Endodermal cell (in vitro differentiated cells): ENCODE measurements around the gene STK25. TPM values are rescaled to one million over a fixed set of nuclear protein-coding genes. Genes with fewer than 3 reads are reported as not detected.
"Not testable (repeated sequence)": the region's sequence is repeated elsewhere in the genome, so short reads cannot be mapped to it uniquely, and the experiment has no call there.

Source experiments
- DNase-seq: peaks from one replicate; pipeline ENCODE4 v3.0.0-alpha.2; 2017
- H3K27ac ChIP-seq: 2 replicates; pipeline ENCODE4 v1.5.1; 2013; ENCODE audit warnings: mild to moderate bottlenecking, low read depth, low read length, moderate library complexity
- H3K27me3 ChIP-seq: 2 replicates; pipeline ENCODE4 v1.6.1; 2013; ENCODE audit warnings: mild to moderate bottlenecking, low read length, moderate library complexity; ENCODE audit not compliant: insufficient read depth, control insufficient read depth, poor library complexity, severe bottlenecking
- H3K36me3 ChIP-seq: 2 replicates; pipeline ENCODE4 v1.7.0; 2013; ENCODE audit warnings: mild to moderate bottlenecking, low read length, moderate library complexity; ENCODE audit not compliant: control insufficient read depth, insufficient read depth
- H3K4me1 ChIP-seq: one replicate; pipeline ENCODE4 v1.7.0; 2013; ENCODE audit warnings: low read length; ENCODE audit not compliant: control insufficient read depth, insufficient read depth
- H3K4me3 ChIP-seq: 2 replicates; pipeline ENCODE4 v1.5.1; 2013; ENCODE audit warnings: mild to moderate bottlenecking, low read length, moderate library complexity
- H3K9ac ChIP-seq: 2 replicates; pipeline ENCODE4 v1.6.1; 2013; ENCODE audit warnings: mild to moderate bottlenecking, low read length, moderate library complexity; ENCODE audit not compliant: poor library complexity, severe bottlenecking; ENCODE audit errors: extremely low read depth
- H3K9me3 ChIP-seq: 2 replicates; pipeline ENCODE4 v1.6.1; 2013; ENCODE audit warnings: mild to moderate bottlenecking, low read length, moderate library complexity; ENCODE audit not compliant: control insufficient read depth
- H3K27ac Mint-ChIP-seq: 2 replicates; pipeline ENCODE4 v1.8.0; 2020; ENCODE audit warnings: mixed read lengths
- H3K27me3 Mint-ChIP-seq: 2 replicates; pipeline ENCODE4 v1.8.0; 2021; ENCODE audit warnings: mild to moderate bottlenecking, mixed read lengths; ENCODE audit not compliant: insufficient read depth
- H3K36me3 Mint-ChIP-seq: 2 replicates; pipeline ENCODE4 v1.8.0; 2020; ENCODE audit warnings: low read depth, mixed read lengths
- H3K4me1 Mint-ChIP-seq: 2 replicates; pipeline ENCODE4 v1.8.0; 2020; ENCODE audit warnings: mixed read lengths
- H3K4me3 Mint-ChIP-seq: 2 replicates; pipeline ENCODE4 v1.8.0; 2020; ENCODE audit warnings: mild to moderate bottlenecking, moderate library complexity, mixed read lengths
- H3K9me3 Mint-ChIP-seq: 2 replicates; pipeline ENCODE4 v1.8.0; 2020; ENCODE audit warnings: mild to moderate bottlenecking, mixed read lengths
- CTCF ChIP-seq: fragments of 200-600 bp; sonication (generic); conservative IDR thresholded peaks from 2 replicates; pipeline ENCODE4 v1.5.0; 2021; ENCODE audit warnings: antibody characterized with exemption, mild to moderate bottlenecking
- WGBS, 2 experiments: methylation state at CpG; one replicate each; pipeline versions ENCODE4 v1.1.5 to v1.1.7; 2013; ENCODE audit warnings: missing lambda C conversion rate in 2 of 2, mixed read lengths in 1 of 2; ENCODE audit not compliant: insufficient coverage in 1 of 2, insufficient read length in 1 of 2; 5-methylcytosine and 5-hydroxymethylcytosine counted together
- total RNA-seq, 2 donors: library from RNA; stranded (reverse); fragmentation: NEBNext Ultra II Directional in 1 of 2; extraction: Animal tissue kit (Norgen Biotek cat#: 25700) in 1 of 2; gene quantifications; 2 replicates in 1 of 2; 3 replicates in 1 of 2; pipeline ENCODE4 v1.2.1, GENCODE V29; 2021

STK25 gene
- total RNA-seq, 2 donors from 2014 or later = 226 to 252 TPM

DNA sequence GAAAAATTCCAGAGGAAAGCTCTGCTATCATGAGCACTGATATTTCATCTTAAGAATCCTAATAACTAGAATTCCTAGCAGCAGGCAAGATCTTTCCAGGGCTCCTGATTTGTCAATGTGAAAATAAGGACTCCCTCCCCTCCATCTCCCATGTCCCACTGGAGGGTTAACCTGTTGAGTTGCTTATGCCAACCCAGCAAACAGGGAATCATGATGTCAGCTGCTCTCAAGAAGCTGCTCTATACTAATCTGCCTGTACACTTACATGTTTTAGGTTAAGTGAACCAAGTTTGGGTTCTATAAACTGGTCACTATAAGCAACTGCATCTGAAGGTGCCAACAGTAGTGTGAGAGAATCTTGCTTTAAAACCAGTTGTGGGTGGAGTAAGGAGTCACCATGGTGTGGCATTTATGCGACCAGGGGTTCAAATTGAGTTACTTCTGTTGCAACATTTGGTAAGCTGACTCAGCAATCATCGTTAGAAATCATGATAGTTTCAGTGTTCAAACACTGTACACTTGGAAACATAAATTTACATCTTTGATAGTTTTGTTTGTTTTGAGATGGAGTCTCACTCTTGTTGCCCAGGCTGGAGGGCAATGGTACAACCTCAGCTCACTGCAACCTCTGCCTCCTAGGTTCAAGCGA, 53.4 kb downstream of the STK25 start:
- Mint-ChIP-seq H3K36me3 (peaks cover 1% of the 10 kb centered on the region), H3K4me1 (no peaks in the 10 kb centered on the region), H3K9me3 (no peaks in the 10 kb centered on the region), H3K4me3 (no peak overlapping the region), H3K27me3 (no peaks in the 10 kb centered on the region), H3K27ac (no peak overlapping the region)
- Histone ChIP-seq H3K9me3 (no peaks in the 10 kb centered on the region), H3K4me1 (no peaks in the 10 kb centered on the region), H3K27ac (no peak overlapping the region), H3K36me3 (no peaks in the 10 kb centered on the region), H3K4me3 (no peak overlapping the region), H3K9ac (no peak overlapping the region), H3K27me3 (no peaks in the 10 kb centered on the region)
- 88% methylated on average over 3 of the region's 3 CpGs; no CpG with 5 or more reads in 1 of the 2 experiments for WGBS, 2 experiments
- TF ChIP-seq CTCF = no peak
- no peak for DNase-seq

DNA sequence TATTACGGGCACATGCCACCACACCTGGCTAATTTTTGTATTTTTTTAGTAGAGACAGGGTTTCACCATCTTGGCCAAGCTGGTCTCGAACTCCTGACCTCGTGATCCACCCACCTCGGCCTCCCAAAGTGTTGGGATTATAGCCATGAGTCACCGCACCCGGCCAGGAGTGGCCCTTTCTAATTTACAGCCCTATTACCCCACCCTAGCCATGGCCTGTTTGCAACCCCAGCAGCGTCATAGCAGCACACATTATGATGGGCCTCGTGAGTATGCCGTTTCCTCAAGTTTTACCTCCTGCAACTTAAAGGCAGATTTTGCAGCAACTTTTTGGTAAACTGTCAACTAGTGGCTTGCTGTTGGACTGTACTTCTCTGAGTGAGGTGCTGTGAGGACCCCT, 54.5 kb downstream of the STK25 start:
- H3K9me3 Mint-ChIP-seq, H3K27ac ChIP-seq, H3K9ac ChIP-seq, H3K4me3 ChIP-seq, H3K27me3 Mint-ChIP-seq, H3K27me3 ChIP-seq, H3K4me3 Mint-ChIP-seq, H3K9me3 ChIP-seq, H3K27ac Mint-ChIP-seq, H3K36me3 Mint-ChIP-seq, H3K4me1 Mint-ChIP-seq, H3K36me3 ChIP-seq, DNase-seq, H3K4me1 ChIP-seq: not testable (repeated sequence)
- WGBS, 2 experiments = 93 to 100% methylated on average over 4 to 9 of the region's 9 CpGs

DNA sequence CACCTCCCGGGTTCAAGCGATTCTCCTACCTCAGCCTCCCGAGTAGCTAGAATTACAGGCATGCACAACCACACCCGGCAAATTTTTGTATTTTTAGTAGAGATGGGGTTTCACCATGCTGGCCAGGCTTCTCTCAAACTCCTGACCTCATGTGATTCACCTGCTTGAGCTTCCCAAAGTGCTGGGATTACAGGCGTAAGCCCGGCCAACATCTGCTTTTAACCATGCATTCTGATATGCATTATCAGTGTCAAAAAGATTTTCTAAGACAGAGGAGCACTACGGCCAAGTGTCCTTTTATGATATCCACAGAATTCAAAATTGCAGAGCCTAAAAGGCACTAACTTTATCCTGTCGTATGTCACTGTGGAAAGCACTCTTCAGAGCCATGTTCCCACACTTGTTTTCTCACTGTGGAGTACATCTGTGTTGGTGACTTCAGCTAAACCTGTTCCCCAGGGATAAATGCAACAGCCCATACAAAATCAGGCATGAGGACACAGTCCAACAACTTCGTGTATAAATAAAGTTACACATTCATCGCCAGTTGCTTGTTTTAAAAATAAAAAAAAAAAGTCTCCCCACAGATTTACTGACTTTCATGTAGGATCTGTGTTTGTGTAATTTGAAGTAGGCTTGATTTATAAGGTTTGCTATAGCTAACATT, 56.4 kb downstream of the STK25 start:
- H3K27ac Mint-ChIP-seq = no peak overlapping the region
- H3K9me3 ChIP-seq = no peaks in the 10 kb centered on the region
- no peaks in the 10 kb centered on the region for H3K4me1 Mint-ChIP-seq
- no peak overlapping the region for H3K9ac ChIP-seq
- H3K36me3 Mint-ChIP-seq = peaks cover 3% of the 10 kb centered on the region
- no peaks in the 10 kb centered on the region for H3K27me3 ChIP-seq
- H3K27ac ChIP-seq = no peak overlapping the region
- no peak for DNase-seq
- H3K4me3 ChIP-seq = no peak overlapping the region
- 91 to 96% methylated on average over 9 to 10 of the region's 10 CpGs for WGBS, 2 experiments
- H3K4me1 ChIP-seq = no peaks in the 10 kb centered on the region
- H3K4me3 Mint-ChIP-seq = no peak overlapping the region
- no peaks in the 10 kb centered on the region for H3K9me3 Mint-ChIP-seq
- peaks cover 4% of the 10 kb centered on the region for H3K36me3 ChIP-seq
- no peak for TF ChIP-seq CTCF
- H3K27me3 Mint-ChIP-seq = no peaks in the 10 kb centered on the region

- H3K4me1 Mint-ChIP-seq, H3K4me3 ChIP-seq, H3K27me3 Mint-ChIP-seq, DNase-seq, H3K27me3 ChIP-seq, H3K9ac ChIP-seq, H3K27ac Mint-ChIP-seq, H3K4me1 ChIP-seq, H3K27ac ChIP-seq, H3K4me3 Mint-ChIP-seq, H3K36me3 Mint-ChIP-seq, H3K9me3 ChIP-seq, H3K9me3 Mint-ChIP-seq: not testable (repeated sequence)
- H3K36me3 ChIP-seq = peaks cover 17% of the 10 kb centered on the region
- 87 to 97% methylated on average over 4 to 7 of the region's 7 CpGs for WGBS, 2 experiments
Observed at GRCh38 chr2:241450092-241450491, 58.3 kb downstream of the STK25 start.
